Ovary (tissue), 3 donors: ENCODE results near the gene LSM2.
"Not testable (repeated sequence)": the region's sequence is repeated elsewhere in the genome, so short reads cannot be mapped to it uniquely, and the experiment has no call there.

Source experiments
- EP300 ChIP-seq: sonication (generic); formaldehyde crosslinking; IDR thresholded peaks from one replicate; pipeline ENCODE4 v1.6.1; 2017; ENCODE audit warnings: antibody characterized with exemption
- POLR2A ChIP-seq: fragments of 450-650 bp; IDR thresholded peaks from one replicate; pipeline ENCODE4 v1.6.1; 2017; ENCODE audit warnings: antibody characterized with exemption, mild to moderate bottlenecking, moderate library complexity
- TF ChIP-seq, protein P1 (sequence below), 3 donors: fragments of 450-650 bp in 2 of 3; fragments of 200-600 bp in 1 of 3; IDR thresholded peaks; one replicate each; pipeline versions ENCODE4 v1.5.1 to v1.8.0; 2016 to 2022; ENCODE audit warnings: antibody characterized with exemption in 3 of 3, mild to moderate bottlenecking in 1 of 3
- donor health status: DM: no; HTN: no; CAD: no.

GRCh38 chr6:31820399-31820798 is 13.6 kb upstream of the LSM2 start:
- TF ChIP-seq, protein P1, sequence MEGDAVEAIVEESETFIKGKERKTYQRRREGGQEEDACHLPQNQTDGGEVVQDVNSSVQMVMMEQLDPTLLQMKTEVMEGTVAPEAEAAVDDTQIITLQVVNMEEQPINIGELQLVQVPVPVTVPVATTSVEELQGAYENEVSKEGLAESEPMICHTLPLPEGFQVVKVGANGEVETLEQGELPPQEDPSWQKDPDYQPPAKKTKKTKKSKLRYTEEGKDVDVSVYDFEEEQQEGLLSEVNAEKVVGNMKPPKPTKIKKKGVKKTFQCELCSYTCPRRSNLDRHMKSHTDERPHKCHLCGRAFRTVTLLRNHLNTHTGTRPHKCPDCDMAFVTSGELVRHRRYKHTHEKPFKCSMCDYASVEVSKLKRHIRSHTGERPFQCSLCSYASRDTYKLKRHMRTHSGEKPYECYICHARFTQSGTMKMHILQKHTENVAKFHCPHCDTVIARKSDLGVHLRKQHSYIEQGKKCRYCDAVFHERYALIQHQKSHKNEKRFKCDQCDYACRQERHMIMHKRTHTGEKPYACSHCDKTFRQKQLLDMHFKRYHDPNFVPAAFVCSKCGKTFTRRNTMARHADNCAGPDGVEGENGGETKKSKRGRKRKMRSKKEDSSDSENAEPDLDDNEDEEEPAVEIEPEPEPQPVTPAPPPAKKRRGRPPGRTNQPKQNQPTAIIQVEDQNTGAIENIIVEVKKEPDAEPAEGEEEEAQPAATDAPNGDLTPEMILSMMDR (IDR thresholded peaks at IDR 0.05): not testable (repeated sequence)
- TF ChIP-seq EP300, POLR2A: not testable (repeated sequence)
